Endothelial cell of umbilical vein (primary cell): ENCODE data around the gene MESD. TPM values are rescaled to one million over a fixed set of nuclear protein-coding genes. Genes with fewer than 3 reads are reported as not detected.

Experiments used
- BruUV-seq: library from RNA; stranded (reverse); fragments of 400-500 nt; replicated peaks from 2 replicates; lab custom pipeline; 2021; lab: Mats Ljungman, UMichigan
- CTCF ChIA-PET: fragments of 300-600, 350-600 bp; sonication (Branson Sonifier 250); formaldehyde crosslinking; loops from one replicate; lab custom pipeline; 2021; ENCODE audit warnings: antibody characterized with exemption, inconsistent platforms; lab: Charles Lee
- POLR2A ChIA-PET: fragments of 300-600, 350-600 bp; sonication (Branson Sonifier 250); formaldehyde crosslinking; loops from one replicate; lab custom pipeline; 2021; ENCODE audit warnings: antibody characterized with exemption, inconsistent platforms; lab: Charles Lee
- DNase-seq: peaks from one replicate; pipeline ENCODE4 v3.0.0-alpha.2; 2011; ENCODE audit warnings: low read depth, low spot score
- FAIRE-seq: peaks from 2 replicates; lab custom pipeline; 2011; peaks lifted over from hg19 to GRCh38; lab: Jason Lieb, UNC
- H2AFZ ChIP-seq: 2 replicates; pipeline ENCODE4 v1.6.0; 2012; ENCODE audit warnings: low read depth, low read length, control low read depth, inconsistent platforms
- H3K27ac ChIP-seq: 2 replicates; pipeline ENCODE4 v1.5.1; 2011; ENCODE audit warnings: low read depth, mild to moderate bottlenecking, control low read depth, low read length, moderate library complexity; ENCODE audit not compliant: insufficient read depth
- H3K27me3 ChIP-seq, 2 experiments: 2 replicates each; pipeline versions ENCODE4 v1.6.0 to v1.6.1; 2011; ENCODE audit warnings: low read length in 2 of 2, mixed read lengths in 1 of 2; ENCODE audit not compliant: control insufficient read depth in 2 of 2, insufficient read depth in 2 of 2
- H3K36me3 ChIP-seq, 2 experiments: 2 replicates in 1 of 2; 3 replicates in 1 of 2; pipeline ENCODE4 v1.5.1; 2011; ENCODE audit warnings: low read length in 2 of 2, mild to moderate bottlenecking in 1 of 2, moderate library complexity in 1 of 2; ENCODE audit not compliant: control insufficient read depth in 2 of 2, insufficient read depth in 2 of 2; ENCODE audit errors: extremely low read depth in 1 of 2
- H3K4me1 ChIP-seq: 3 replicates; pipeline ENCODE4 v1.5.1; 2011; ENCODE audit warnings: mild to moderate bottlenecking, low read length; ENCODE audit not compliant: control insufficient read depth, insufficient read depth; ENCODE audit errors: extremely low read depth
- H3K4me2 ChIP-seq: 2 replicates; pipeline ENCODE4 v1.6.1; 2011; ENCODE audit warnings: low read length, control low read depth, mixed read lengths; ENCODE audit not compliant: insufficient read depth
- H3K4me3 ChIP-seq, 3 experiments: fragments of 200-600 bp in 1 of 3; sonication (generic), shearing (Covaris generic) in 1 of 3; replicated peaks in 1 of 3; 2 replicates each; pipeline ENCODE4 v1.5.1; 2011 to 2016; ENCODE audit warnings: control low read depth in 3 of 3, low read length in 3 of 3, mild to moderate bottlenecking in 2 of 3, inconsistent platforms in 1 of 3, low read depth in 1 of 3, moderate library complexity in 1 of 3; ENCODE audit not compliant: insufficient read depth in 1 of 3
- H3K79me2 ChIP-seq: 2 replicates; pipeline ENCODE4 v1.6.0; 2012; ENCODE audit warnings: low read length, inconsistent platforms; ENCODE audit not compliant: control insufficient read depth, insufficient read depth
- H3K9ac ChIP-seq: replicated peaks from 2 replicates; pipeline ENCODE3; 2011; ENCODE audit warnings: low read length, control low read depth; ENCODE audit not compliant: insufficient read depth; ENCODE audit errors: extremely low read depth
- H3K9me1 ChIP-seq: replicated peaks from 3 replicates; pipeline ENCODE4 v1.6.0; 2011; ENCODE audit warnings: mild to moderate bottlenecking, low read length; ENCODE audit not compliant: control insufficient read depth, insufficient read depth; ENCODE audit errors: extremely low read depth
- H3K9me3 ChIP-seq: replicated peaks from 2 replicates; pipeline ENCODE4 v1.5.1; 2012; ENCODE audit warnings: low read length, inconsistent platforms; ENCODE audit not compliant: control insufficient read depth, insufficient read depth
- H4K20me1 ChIP-seq: replicated peaks from 2 replicates; pipeline ENCODE3; 2011; ENCODE audit warnings: mild to moderate bottlenecking, low read length; ENCODE audit not compliant: control insufficient read depth, insufficient read depth; ENCODE audit errors: extremely low read depth
- CTCF ChIP-seq, 2 donors: IDR thresholded peaks; 1 replicate in 1 of 2; 2 replicates in 1 of 2; pipeline ENCODE4 v1.5.1; 2011; ENCODE audit warnings: low read length in 2 of 2, mild to moderate bottlenecking in 2 of 2, moderate library complexity in 2 of 2, control low read depth in 1 of 2, inconsistent platforms in 1 of 2, low read depth in 1 of 2; ENCODE audit not compliant: insufficient read depth in 1 of 2; ENCODE audit errors: extremely low read depth in 1 of 2
- EZH2 ChIP-seq: IDR thresholded peaks from 2 replicates; pipeline ENCODE4 v1.6.1; 2012; ENCODE audit warnings: borderline replicate concordance, low read depth, mild to moderate bottlenecking, moderate library complexity, low read length, inconsistent platforms; ENCODE audit not compliant: severe bottlenecking
- FOS ChIP-seq: IDR thresholded peaks from 2 replicates; pipeline ENCODE4 v1.6.1; 2011; ENCODE audit warnings: mild to moderate bottlenecking, low read length, moderate library complexity, borderline replicate concordance; ENCODE audit not compliant: insufficient read depth
- GATA2 ChIP-seq: IDR thresholded peaks from 2 replicates; pipeline ENCODE4 v1.7.0; 2011; ENCODE audit warnings: low read depth, mild to moderate bottlenecking, moderate library complexity, mixed read lengths, low read length; ENCODE audit not compliant: insufficient read length, insufficient read depth
- JUN ChIP-seq: IDR thresholded peaks from 2 replicates; pipeline ENCODE4 v1.6.1; 2011; ENCODE audit warnings: borderline replicate concordance, low read depth; ENCODE audit not compliant: insufficient read length, insufficient read depth
- MAX ChIP-seq: IDR thresholded peaks from 2 replicates; pipeline ENCODE4 v1.6.1; 2011; ENCODE audit not compliant: insufficient read depth, insufficient read length
- MYC ChIP-seq: IDR thresholded peaks from one replicate; pipeline ENCODE4 v1.6.1; 2011; ENCODE audit warnings: mild to moderate bottlenecking, low read depth, low read length
- POLR2A ChIP-seq: IDR thresholded peaks from 2 replicates; pipeline ENCODE4 v1.6.1; 2012; ENCODE audit warnings: low read depth, mild to moderate bottlenecking, control low read depth, low read length
- POLR2AphosphoS5 ChIP-seq: IDR thresholded peaks from 2 replicates; pipeline ENCODE4 v1.6.1; 2012; ENCODE audit warnings: low read depth, mild to moderate bottlenecking, control low read depth, low read length, moderate library complexity; ENCODE audit not compliant: insufficient read depth
- dilution Hi-C: fragments of 300-500 bp; cut with MboI; formaldehyde crosslinking; loops from one replicate; pipeline ENCODE4 v1.15.0; 2019; ENCODE audit warnings: low sequenced_read_pairs; ENCODE audit not compliant: extremely low pct_ligation_motif_present
- intact Hi-C: fragments of 100-400 bp; cut with micrococcal nuclease; formaldehyde crosslinking; loops from one replicate; pipeline ENCODE4 v1.10.0; 2022
- polyA plus RNA-seq, 4 experiments: library from polyadenylated mRNA; depleted of rRNA in 3 of 4; stranded (reverse) in 3 of 4; unstranded in 1 of 4; fragments of >200 nt; gene quantifications; 2 replicates each; pipeline versions ENCODE4 v1.2.1 to v1.2.3, GENCODE V29; 2011 to 2012; ENCODE audit warnings: missing spikeins in 1 of 4
- total RNA-seq: library from RNA; stranded (reverse); gene quantifications from 2 replicates; pipeline ENCODE4 v1.2.3, GENCODE V29; 2021

MESD gene
- total and polyA plus RNA-seq, 2 donors (not counting 3 experiments of a cell fraction or from before 2014, with no cell fraction given): 12.8 to 30.5 TPM

GRCh38 chr15:81008312-81008711 lies 18.7 kb upstream of the MESD start:
- Histone ChIP-seq H3K36me3 (peaks cover 0 to 4% of the 10 kb centered on the region in 2 experiments), H3K9ac (no peak overlapping the region), H4K20me1 (peaks cover 4% of the 10 kb centered on the region), H3K79me2 (peaks cover 44% of the 10 kb centered on the region), H3K4me2 (no peak overlapping the region), H3K27ac (no peak overlapping the region), H3K4me3 (no peak overlapping the region), H3K4me1 (peaks cover 23% of the 10 kb centered on the region), H3K27me3 (no peaks in the 10 kb centered on the region), H3K9me1 (no peaks in the 10 kb centered on the region), H3K9me3 (no peaks in the 10 kb centered on the region), H2AFZ (no peak overlapping the region)
- FAIRE-seq (no peak), DNase-seq (no peak)
- ChIA-PET POLR2A (no interaction called here), CTCF (interaction anchor here (1.0 to 1.6 kb wide), 2 partner anchors 99 to 147 kb away, joined by 3 to 8 read pairs; no protein-coding TSS in a partner anchor)
- TF ChIP-seq POLR2AphosphoS5 (no peak), POLR2A (no peak), MAX (no peak), EZH2 (no peak), CTCF (IDR thresholded peaks at IDR 0.05; ENCODE audit: extremely low read depth in 1 of 2, insufficient read depth in 1 of 2, low read depth in 1 of 2, low read length in 2 of 2) (no peak), JUN (no peak), MYC (no peak), GATA2 (no peak), FOS (no peak)
- BruUV-seq: no TSS peak
- intact Hi-C loops: loop anchor here (10.0 kb wide), 1 partner anchor 1036 kb away; the partner anchor contains the start of gene MEX3B
- dilution Hi-C loops: no loop called here
